SHP77 treated with DMSO at 0.1 percent for 48 hours (cell line): ENCODE data around the gene DAAM1.

Source experiments
- DNase-seq: peaks from one replicate; lab custom pipeline; 2025; lab: John Stamatoyannopoulos, UW

Gene DAAM1

GRCh38 chr14:59221568-59221967 lies 33.1 kb downstream of the DAAM1 start:
- no peak for DNase-seq

DNA sequence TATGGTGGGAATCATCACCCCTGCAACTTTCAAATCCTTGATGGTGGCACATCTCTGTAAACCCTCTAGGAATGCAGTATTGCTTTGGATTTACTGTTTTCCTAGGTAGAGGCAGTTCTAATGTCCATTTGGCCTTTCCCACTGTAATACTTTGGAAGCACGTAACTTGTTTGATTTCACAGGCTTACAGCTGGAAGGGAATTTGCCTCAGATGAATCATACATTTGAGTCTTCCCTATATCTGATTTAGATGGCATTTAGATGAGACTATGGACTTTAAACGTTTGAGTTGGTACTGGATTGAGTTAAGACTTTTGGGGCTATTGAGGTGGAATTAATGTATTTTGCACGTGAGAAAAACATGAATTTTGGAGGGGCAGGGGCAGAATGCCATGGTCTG lies 35.9 kb downstream of the DAAM1 start:
- no peak for DNase-seq

GRCh38 chr14:59225281-59225680 lies 36.8 kb downstream of the DAAM1 start:
- no peak for DNase-seq

- DNase-seq: no peak
These were observed 40.0 kb downstream of the DAAM1 start for GRCh38 chr14:59228421-59228820.

GRCh38 chr14:59229653-59230406 lies 41.4 kb downstream of the DAAM1 start:
- no peak for DNase-seq

DNA sequence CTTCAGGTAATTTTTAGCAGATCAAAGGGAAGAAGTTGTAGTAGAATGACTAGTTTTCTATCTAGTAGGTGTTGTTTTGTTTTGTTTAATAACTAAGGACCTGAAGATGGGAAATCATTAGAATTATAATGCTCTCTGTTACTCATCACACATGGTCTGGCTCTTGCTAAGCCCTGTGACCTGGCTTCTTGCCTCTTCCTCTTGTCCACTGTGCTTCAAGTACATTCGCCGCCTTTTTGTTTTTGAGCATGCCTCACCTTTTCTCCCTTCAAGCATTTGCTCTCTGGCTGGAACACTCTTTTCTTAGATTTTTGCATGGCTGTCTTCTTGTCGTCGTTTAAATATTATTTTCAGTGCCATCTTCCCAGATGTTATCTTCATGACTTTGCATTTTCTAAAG lies 47.7 kb downstream of the DAAM1 start:
- DNase-seq: no peak

- no peak for DNase-seq
These were observed 49.7 kb downstream of the DAAM1 start for GRCh38 chr14:59238216-59238615.

DNA sequence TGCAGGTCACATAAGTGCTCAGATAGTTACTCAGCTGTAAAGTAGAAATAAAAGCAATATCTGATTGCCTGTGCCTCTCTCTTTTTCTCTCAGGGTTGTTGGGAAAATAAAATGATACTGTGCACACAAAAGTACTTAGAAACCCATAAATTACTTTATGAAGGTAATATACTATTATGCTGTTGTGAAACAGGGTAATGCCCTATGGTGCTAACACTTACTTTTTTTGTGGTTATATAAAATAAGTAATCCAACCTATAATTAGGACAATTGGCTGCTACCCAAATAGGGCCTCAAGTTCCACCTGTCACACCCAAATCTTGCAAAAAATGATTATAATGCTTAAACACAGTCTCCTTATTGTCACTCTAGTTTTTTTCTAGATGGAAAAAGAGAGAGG lies 50.6 kb downstream of the DAAM1 start:
- no peak for DNase-seq

DNA sequence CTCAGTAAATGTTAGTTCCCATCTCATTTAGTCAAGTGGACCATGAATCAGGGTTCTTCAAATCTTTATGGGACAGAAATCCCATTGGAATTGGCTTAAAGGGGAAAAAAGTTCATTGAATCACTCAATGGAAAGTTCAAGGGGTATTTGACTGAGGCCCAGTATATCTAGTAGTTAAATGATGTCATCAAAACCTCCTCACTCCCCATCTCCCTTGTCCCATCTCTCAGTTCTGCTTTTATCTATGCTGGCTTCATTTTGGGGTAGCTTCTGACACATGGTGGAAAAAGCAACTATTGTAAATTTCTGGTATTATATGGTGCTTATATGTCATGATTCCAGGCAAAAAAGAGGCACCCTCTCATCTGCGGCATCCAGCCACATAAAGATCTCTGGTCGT lies 51.9 kb downstream of the DAAM1 start:
- DNase-seq: no peak

DNA sequence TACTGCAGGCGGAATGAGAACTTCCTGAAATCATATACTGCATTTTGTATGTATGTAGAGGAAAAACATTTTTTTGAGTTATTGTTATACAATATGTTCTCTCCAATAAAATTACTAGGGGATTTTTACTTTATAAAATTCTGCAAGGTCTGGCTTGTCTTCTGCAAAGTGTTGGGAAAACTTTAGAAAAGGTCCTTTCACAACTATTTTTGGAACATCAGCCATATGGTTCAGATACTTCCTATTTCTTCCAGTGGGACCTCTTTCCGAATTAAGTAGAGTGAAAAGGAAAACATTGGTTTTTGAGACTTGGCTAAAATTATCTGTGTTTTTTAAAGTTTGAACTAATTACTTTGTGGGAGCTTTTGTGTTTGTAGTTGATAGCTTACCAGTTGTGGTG lies 52.7 kb downstream of the DAAM1 start:
- DNase-seq: no peak

GRCh38 chr14:59243174-59243573 lies 54.7 kb downstream of the DAAM1 start:
- no peak for DNase-seq

GRCh38 chr14:59244581-59244980 lies 56.1 kb downstream of the DAAM1 start:
- DNase-seq: no peak

GRCh38 chr14:59245809-59246295 lies 57.4 kb downstream of the DAAM1 start:
- no peak for DNase-seq

DNA sequence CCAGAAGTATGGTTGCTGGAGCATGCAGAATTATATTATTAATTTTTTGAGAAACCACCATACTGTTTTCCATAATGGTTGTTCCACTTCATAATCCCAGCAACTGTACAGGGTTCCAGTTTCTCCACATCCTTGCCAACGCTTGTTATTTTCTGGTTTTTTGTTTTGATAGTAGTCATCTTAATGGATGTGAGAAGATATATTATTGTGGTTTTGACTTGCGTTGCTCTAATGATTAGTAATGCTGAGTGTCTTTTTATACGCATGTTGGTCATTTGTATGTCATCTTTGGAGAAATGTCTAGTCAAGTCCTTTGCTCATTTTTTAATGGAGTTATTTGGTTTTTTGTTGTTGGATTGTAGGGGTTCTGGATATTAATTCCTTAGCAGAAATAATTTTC lies 58.1 kb downstream of the DAAM1 start:
- no peak for DNase-seq

GRCh38 chr14:59247801-59248584 lies 59.5 kb downstream of the DAAM1 start:
- DNase-seq: no peak

- no peak for DNase-seq
These were observed 60.6 kb downstream of the DAAM1 start for GRCh38 chr14:59249029-59249428.

- no peak for DNase-seq
These were observed 63.6 kb downstream of the DAAM1 start for GRCh38 chr14:59251811-59252771.

DNA sequence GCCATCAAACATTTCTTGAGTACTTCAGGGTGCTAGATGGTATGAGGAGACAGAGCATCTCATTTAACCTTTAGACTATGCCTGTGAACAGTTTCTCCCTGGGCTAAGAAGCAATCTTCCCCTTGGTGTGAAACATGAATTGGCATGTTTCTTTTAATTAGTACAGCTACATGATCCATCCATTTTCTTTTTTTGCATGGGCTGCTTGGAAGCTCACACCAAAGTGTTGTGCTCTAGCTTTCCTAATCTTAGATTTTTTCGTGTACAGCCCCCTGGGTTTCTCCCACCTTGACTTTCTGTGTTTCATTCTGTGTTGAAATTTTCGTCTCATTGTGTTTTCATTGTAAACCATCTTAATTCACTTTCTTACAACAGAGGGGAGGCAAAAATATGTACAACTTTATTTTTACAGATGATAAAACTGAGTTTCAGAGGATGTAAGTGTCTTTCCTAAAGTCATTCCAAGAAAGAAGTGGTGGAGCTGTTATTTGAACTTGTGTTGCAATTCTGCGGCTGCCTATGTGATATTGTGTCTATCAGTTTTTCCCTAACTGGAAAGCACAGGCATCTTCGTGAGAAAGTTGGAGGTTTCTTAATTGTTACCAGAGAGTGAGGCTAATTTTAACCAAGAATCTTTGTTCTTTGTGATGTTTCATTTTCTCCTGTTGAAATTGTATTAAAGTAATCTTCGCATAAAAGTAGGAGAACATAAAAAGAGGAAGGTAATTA lies 64.5 kb downstream of the DAAM1 start:
- no peak for DNase-seq

DNA sequence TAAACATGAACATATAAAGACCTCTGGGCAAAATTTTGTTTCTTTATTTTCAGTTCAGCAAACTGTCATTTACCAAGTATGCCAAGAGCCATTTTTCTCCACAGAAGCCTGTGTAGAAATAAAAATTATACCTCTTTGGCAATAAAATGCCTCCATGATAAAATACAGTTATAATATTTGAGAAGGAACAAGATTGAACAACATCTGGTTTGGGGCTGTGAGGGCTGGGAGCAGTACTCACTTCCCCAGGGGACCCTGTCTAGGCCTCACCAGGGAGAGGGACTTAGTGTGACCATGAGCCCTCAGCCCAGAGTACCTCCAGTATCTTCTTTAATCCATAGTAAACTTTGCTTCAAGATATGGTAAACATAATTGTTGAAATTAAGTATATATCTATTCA lies 65.1 kb downstream of the DAAM1 start:
- DNase-seq: no peak

- no peak for DNase-seq
These were observed 65.9 kb downstream of the DAAM1 start for GRCh38 chr14:59254146-59254910.
